ENCODE measurements around the gene WDPCP. TPM values are rescaled to one million over a fixed set of nuclear protein-coding genes. Genes with fewer than 3 reads are reported as not detected.
"Not testable (repeated sequence)": the region's sequence is repeated elsewhere in the genome, so short reads cannot be mapped to it uniquely, and the experiment has no call there.

The WDPCP gene
- total and polyA plus RNA-seq, 2 donors, result 5.5 to 10.4 TPM

DNA sequence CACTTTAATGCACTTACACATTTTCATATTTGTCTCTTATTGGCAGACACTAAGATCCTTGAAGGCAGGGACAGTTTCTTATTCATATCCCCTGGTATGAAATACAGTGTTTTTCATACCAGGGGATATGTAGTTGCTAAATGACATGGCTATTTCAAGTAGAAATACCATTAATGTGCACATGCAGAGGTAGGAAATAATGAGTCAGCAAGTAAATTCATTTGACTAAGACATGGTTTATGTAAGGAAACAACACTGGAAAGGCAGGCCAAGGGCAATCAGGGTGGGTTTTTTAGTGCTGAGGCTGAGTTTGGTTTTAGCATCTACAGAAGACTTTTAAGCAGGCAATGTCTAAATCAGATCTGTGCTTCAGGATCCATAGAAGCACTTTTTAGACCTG, 155.9 kb downstream of the WDPCP start:
- no peaks in the 10 kb centered on the region for H3K9me3 ChIP-seq (ENCODE audit: control insufficient read depth in 2 of 2, insufficient read depth in 1 of 2, low read length in 1 of 2)
- DNase-seq (ENCODE audit: low read depth in 6 of 9, low spot score in 9 of 9), result no peak

DNA sequence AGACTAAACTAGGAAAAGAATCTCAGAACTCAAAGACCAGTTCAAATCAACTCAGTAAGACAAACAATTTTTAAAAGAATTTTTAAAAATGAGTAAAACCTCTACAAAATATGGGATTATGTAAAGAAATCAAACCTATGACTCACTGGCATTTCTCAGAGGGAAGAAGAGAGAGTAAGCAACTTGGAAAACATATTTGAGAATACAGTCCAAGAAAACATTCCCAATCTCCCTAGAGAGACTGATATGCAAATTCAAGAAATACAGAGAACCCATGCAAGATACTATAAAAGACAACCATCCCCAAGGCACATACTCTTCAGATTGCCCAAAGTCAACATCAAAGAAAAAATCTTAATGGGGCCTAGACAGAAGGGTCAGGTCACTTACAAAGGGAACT, 162.7 kb downstream of the WDPCP start:
- H3K4me1 ChIP-seq (ENCODE audit: control insufficient read depth in 2 of 2, insufficient read depth in 2 of 2, low read length in 2 of 2), result no peaks in the 10 kb centered on the region
- no peaks in the 10 kb centered on the region for H3K36me3 ChIP-seq (ENCODE audit: control insufficient read depth in 2 of 2, insufficient read depth in 2 of 2, low read length in 1 of 2)
- no peak for DNase-seq (ENCODE audit: low read depth in 6 of 9, low spot score in 9 of 9)
- H3K9me3 ChIP-seq (ENCODE audit: control insufficient read depth in 2 of 2, insufficient read depth in 1 of 2, low read length in 1 of 2), result peaks cover 0 to 5% of the 10 kb centered on the region in 2 donors
- H3K27ac ChIP-seq (ENCODE audit: low read depth in 1 of 2, low read length in 1 of 2), result no peak overlapping the region
- no peaks in the 10 kb centered on the region for H3K27me3 ChIP-seq (ENCODE audit: control insufficient read depth in 2 of 2, insufficient read depth in 1 of 2, low read length in 1 of 2)
- H3K4me3 ChIP-seq (ENCODE audit: low read length in 2 of 2), result no peak overlapping the region

More for the DNA sequence above, 155.9 kb downstream of the WDPCP start:
- no peaks in the 10 kb centered on the region for H3K27me3 ChIP-seq (ENCODE audit: control insufficient read depth in 2 of 2, insufficient read depth in 1 of 2, low read length in 1 of 2)
- H3K4me3 ChIP-seq (ENCODE audit: low read length in 2 of 2), result no peak overlapping the region
- H3K27ac ChIP-seq (ENCODE audit: low read depth in 1 of 2, low read length in 1 of 2), result no peak overlapping the region
- H3K36me3 ChIP-seq (ENCODE audit: control insufficient read depth in 2 of 2, insufficient read depth in 2 of 2, low read length in 1 of 2), result no peaks in the 10 kb centered on the region
- no peaks in the 10 kb centered on the region for H3K4me1 ChIP-seq (ENCODE audit: control insufficient read depth in 2 of 2, insufficient read depth in 2 of 2, low read length in 2 of 2)

DNA sequence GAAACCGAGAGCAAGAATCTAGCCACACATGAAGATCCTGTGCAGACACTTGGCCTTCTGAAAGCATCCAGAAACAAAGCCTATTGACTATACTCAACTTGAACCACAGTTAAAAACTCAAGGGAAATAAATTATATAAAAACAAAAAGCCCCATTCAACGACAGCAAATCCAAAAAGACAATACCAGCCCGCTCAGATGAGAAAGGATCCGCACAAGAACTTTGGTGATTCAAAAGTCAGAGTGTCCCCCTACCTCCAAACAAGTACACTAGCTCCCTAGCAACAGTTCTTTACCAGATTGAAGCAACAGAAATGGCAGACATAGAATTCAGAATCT, 163.2 kb downstream of the WDPCP start:
- H3K4me3 ChIP-seq (ENCODE audit: low read length in 2 of 2), result no peak overlapping the region
- peaks cover 0 to 5% of the 10 kb centered on the region in 2 donors for H3K9me3 ChIP-seq (ENCODE audit: control insufficient read depth in 2 of 2, insufficient read depth in 1 of 2, low read length in 1 of 2)
- H3K27me3 ChIP-seq (ENCODE audit: control insufficient read depth in 2 of 2, insufficient read depth in 1 of 2, low read length in 1 of 2), result no peaks in the 10 kb centered on the region
- no peak overlapping the region for H3K27ac ChIP-seq (ENCODE audit: low read depth in 1 of 2, low read length in 1 of 2)
- H3K36me3 ChIP-seq (ENCODE audit: control insufficient read depth in 2 of 2, insufficient read depth in 2 of 2, low read length in 1 of 2), result no peaks in the 10 kb centered on the region
- 85% methylated on average over 4 of the region's 4 CpGs for WGBS
- H3K4me1 ChIP-seq (ENCODE audit: control insufficient read depth in 2 of 2, insufficient read depth in 2 of 2, low read length in 2 of 2), result no peaks in the 10 kb centered on the region
- DNase-seq (ENCODE audit: low read depth in 6 of 9, low spot score in 9 of 9), result no peak

DNA sequence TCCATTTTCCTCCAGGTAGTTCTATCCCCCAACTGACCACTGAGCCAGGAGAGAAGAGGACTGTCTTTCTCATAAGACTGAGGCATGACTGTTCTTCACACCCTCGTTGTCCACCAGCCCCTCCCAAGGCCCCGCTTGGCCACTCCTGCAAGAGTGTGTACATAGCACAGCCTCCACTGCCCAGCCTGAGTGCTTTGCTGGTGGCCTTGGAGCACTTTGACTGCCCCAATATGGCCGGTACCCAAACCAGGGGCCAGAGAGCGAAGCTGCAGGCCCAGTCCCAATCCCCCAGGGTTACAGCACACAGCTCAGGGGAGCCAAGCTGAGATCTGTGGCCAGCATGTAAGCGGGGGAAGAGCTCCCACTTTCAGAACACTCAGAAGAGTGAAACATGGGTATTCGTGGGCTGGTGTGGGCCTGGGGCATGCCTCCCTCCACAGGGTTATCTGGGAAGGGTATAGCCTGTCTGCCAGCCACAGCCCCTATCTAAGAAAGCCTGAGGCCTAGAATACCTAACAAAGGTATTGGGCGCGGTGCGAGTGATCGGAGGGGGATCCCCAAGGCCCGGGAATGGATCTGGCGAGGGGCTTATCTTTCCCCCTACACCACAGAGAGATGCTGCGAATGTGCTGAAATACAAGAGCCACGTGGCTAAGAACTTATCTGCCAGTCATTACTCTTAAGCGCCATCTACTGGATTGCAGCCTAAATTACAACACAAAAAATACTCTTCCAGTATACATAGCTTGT, 163.8 kb downstream of the WDPCP start:
- WGBS, result 90% methylated on average over 15 of the region's 15 CpGs
- DNase-seq (ENCODE audit: low read depth in 6 of 9, low spot score in 9 of 9), result peak in 8 of 9 donors; percentile 3 to 47 (median 21)
- H3K9me3 ChIP-seq (ENCODE audit: control insufficient read depth in 2 of 2, insufficient read depth in 1 of 2, low read length in 1 of 2), result peaks cover 0 to 5% of the 10 kb centered on the region in 2 donors

GRCh38 chr2:63422556-63422955, 165.7 kb downstream of the WDPCP start:
- no peaks in the 10 kb centered on the region for H3K27me3 ChIP-seq (ENCODE audit: control insufficient read depth in 2 of 2, insufficient read depth in 1 of 2, low read length in 1 of 2)
- peaks cover 0 to 5% of the 10 kb centered on the region in 2 donors for H3K9me3 ChIP-seq (ENCODE audit: control insufficient read depth in 2 of 2, insufficient read depth in 1 of 2, low read length in 1 of 2)
- no peak for DNase-seq (ENCODE audit: low read depth in 6 of 9, low spot score in 9 of 9)
- WGBS, result 97% methylated on average over 1 of the region's 1 CpG
- no peaks in the 10 kb centered on the region for H3K36me3 ChIP-seq (ENCODE audit: control insufficient read depth in 2 of 2, insufficient read depth in 2 of 2, low read length in 1 of 2)
- no peak overlapping the region for H3K27ac ChIP-seq (ENCODE audit: low read depth in 1 of 2, low read length in 1 of 2)
- H3K4me3 ChIP-seq (ENCODE audit: low read length in 2 of 2), result no peak overlapping the region
- no peaks in the 10 kb centered on the region for H3K4me1 ChIP-seq (ENCODE audit: control insufficient read depth in 2 of 2, insufficient read depth in 2 of 2, low read length in 2 of 2)

More for the DNA sequence above, 163.8 kb downstream of the WDPCP start:
- Histone ChIP-seq H3K36me3 (ENCODE audit: control insufficient read depth in 2 of 2, insufficient read depth in 2 of 2, low read length in 1 of 2) (no peaks in the 10 kb centered on the region), H3K4me3 (ENCODE audit: low read length in 2 of 2) (no peak overlapping the region), H3K27me3 (ENCODE audit: control insufficient read depth in 2 of 2, insufficient read depth in 1 of 2, low read length in 1 of 2) (no peaks in the 10 kb centered on the region), H3K4me1 (ENCODE audit: control insufficient read depth in 2 of 2, insufficient read depth in 2 of 2, low read length in 2 of 2) (no peaks in the 10 kb centered on the region), H3K27ac (ENCODE audit: low read depth in 1 of 2, low read length in 1 of 2) (no peak overlapping the region)

GRCh38 chr2:63408530-63408929, 179.7 kb downstream of the WDPCP start:
- WGBS, result over 99% methylated on average over 5 of the region's 5 CpGs
- no peaks in the 10 kb centered on the region for H3K4me1 ChIP-seq (ENCODE audit: control insufficient read depth in 2 of 2, insufficient read depth in 2 of 2, low read length in 2 of 2)
- no peak for DNase-seq (ENCODE audit: low read depth in 6 of 9, low spot score in 9 of 9)

GRCh38 chr2:63406641-63407040, 181.6 kb downstream of the WDPCP start:
- Histone ChIP-seq H3K27me3 (ENCODE audit: control insufficient read depth in 2 of 2, insufficient read depth in 1 of 2, low read length in 1 of 2) (no peaks in the 10 kb centered on the region), H3K36me3 (ENCODE audit: control insufficient read depth in 2 of 2, insufficient read depth in 2 of 2, low read length in 1 of 2) (peaks cover 3 to 5% of the 10 kb centered on the region in 2 donors), H3K9me3 (ENCODE audit: control insufficient read depth in 2 of 2, insufficient read depth in 1 of 2, low read length in 1 of 2) (no peaks in the 10 kb centered on the region), H3K4me3 (ENCODE audit: low read length in 2 of 2) (no peak overlapping the region), H3K4me1 (ENCODE audit: control insufficient read depth in 2 of 2, insufficient read depth in 2 of 2, low read length in 2 of 2) (no peaks in the 10 kb centered on the region), H3K27ac (ENCODE audit: low read depth in 1 of 2, low read length in 1 of 2) (no peak overlapping the region)
- DNase-seq (ENCODE audit: low read depth in 6 of 9, low spot score in 9 of 9), result no peak
- 56% methylated on average over 1 of the region's 1 CpG for WGBS

More at GRCh38 chr2:63408530-63408929, 179.7 kb downstream of the WDPCP start:
- Histone ChIP-seq H3K27me3 (ENCODE audit: control insufficient read depth in 2 of 2, insufficient read depth in 1 of 2, low read length in 1 of 2) (no peaks in the 10 kb centered on the region), H3K36me3 (ENCODE audit: control insufficient read depth in 2 of 2, insufficient read depth in 2 of 2, low read length in 1 of 2) (peaks cover 3 to 5% of the 10 kb centered on the region in 2 donors), H3K27ac (ENCODE audit: low read depth in 1 of 2, low read length in 1 of 2) (no peak overlapping the region), H3K9me3 (ENCODE audit: control insufficient read depth in 2 of 2, insufficient read depth in 1 of 2, low read length in 1 of 2) (no peaks in the 10 kb centered on the region), H3K4me3 (ENCODE audit: low read length in 2 of 2) (no peak overlapping the region)

- H3K27me3 ChIP-seq (ENCODE audit: control insufficient read depth in 2 of 2, insufficient read depth in 1 of 2, low read length in 1 of 2), result no peaks in the 10 kb centered on the region
- H3K27ac ChIP-seq (ENCODE audit: low read depth in 1 of 2, low read length in 1 of 2), result no peak overlapping the region
- H3K4me3 ChIP-seq (ENCODE audit: low read length in 2 of 2), result no peak overlapping the region
- no peaks in the 10 kb centered on the region for H3K4me1 ChIP-seq (ENCODE audit: control insufficient read depth in 2 of 2, insufficient read depth in 2 of 2, low read length in 2 of 2)
- H3K36me3 ChIP-seq (ENCODE audit: control insufficient read depth in 2 of 2, insufficient read depth in 2 of 2, low read length in 1 of 2), result peaks cover 3 to 5% of the 10 kb centered on the region in 2 donors
- DNase-seq (ENCODE audit: low read depth in 6 of 9, low spot score in 9 of 9), result no peak
- H3K9me3 ChIP-seq (ENCODE audit: control insufficient read depth in 2 of 2, insufficient read depth in 1 of 2, low read length in 1 of 2), result no peaks in the 10 kb centered on the region
Measured at GRCh38 chr2:63403820-63404219, 184.5 kb downstream of the WDPCP start.

- not testable (repeated sequence) for H3K4me1 ChIP-seq (ENCODE audit: control insufficient read depth in 2 of 2, insufficient read depth in 2 of 2, low read length in 2 of 2); H3K9me3 ChIP-seq (ENCODE audit: control insufficient read depth in 2 of 2, insufficient read depth in 1 of 2, low read length in 1 of 2); H3K27me3 ChIP-seq (ENCODE audit: control insufficient read depth in 2 of 2, insufficient read depth in 1 of 2, low read length in 1 of 2); H3K27ac ChIP-seq (ENCODE audit: low read depth in 1 of 2, low read length in 1 of 2); DNase-seq (ENCODE audit: low read depth in 6 of 9, low spot score in 9 of 9); H3K36me3 ChIP-seq (ENCODE audit: control insufficient read depth in 2 of 2, insufficient read depth in 2 of 2, low read length in 1 of 2); H3K4me3 ChIP-seq (ENCODE audit: low read length in 2 of 2)
- WGBS, result 85% methylated on average over 3 of the region's 3 CpGs
Measured at GRCh38 chr2:63402889-63403288, 185.4 kb downstream of the WDPCP start.

Measured in thymus (tissue), 11 donors.